PC-9 (cell line): ENCODE measurements around the gene KRCC1.

ENCODE experiments used
- CTCF ChIP-seq: fragments of 200-600 bp; sonication (generic); conservative IDR thresholded peaks from 2 replicates; pipeline ENCODE4 v1.6.1; 2017; ENCODE audit warnings: mixed run types, antibody characterized with exemption, mild to moderate bottlenecking, moderate library complexity
- EZH2 ChIP-seq: fragments of 200-600 bp; sonication (generic); IDR thresholded peaks from 2 replicates; pipeline ENCODE4 v1.8.0; 2017; ENCODE audit warnings: antibody characterized with exemption, low read depth

- TF ChIP-seq CTCF (no peak), EZH2 (no peak)
Measured at GRCh38 chr2:88036182-88036581, 19.4 kb downstream of the KRCC1 start.
